ENCODE results near the gene RPUSD4.

RPUSD4 gene

GRCh38 chr11:126154691-126155090 lies 56.8 kb downstream of the RPUSD4 start:
- no peak for DNase-seq

- DNase-seq, result no peak
Observed at GRCh38 chr11:126153972-126154371, 57.5 kb downstream of the RPUSD4 start.

GRCh38 chr11:126153006-126153405 lies 58.4 kb downstream of the RPUSD4 start:
- no peak for DNase-seq

- no peak for DNase-seq
Observed at GRCh38 chr11:126152586-126152985, 58.9 kb downstream of the RPUSD4 start.

- DNase-seq, result no peak
Observed at GRCh38 chr11:126152152-126152551, 59.3 kb downstream of the RPUSD4 start.

Data from NCI-H2171 treated with DMSO at 0.1 percent for 48 hours (cell line).